SH-SY5Y (cell line): ENCODE measurements around the gene SSTR5.

Source experiments
- GATA2 ChIP-seq: IDR thresholded peaks from 2 replicates; pipeline ENCODE4 v1.6.1; 2011; ENCODE audit warnings: mild to moderate bottlenecking, low read depth, low read length
- GATA3 ChIP-seq: IDR thresholded peaks from 2 replicates; pipeline ENCODE4 v1.6.1; 2011; ENCODE audit warnings: low read depth, mild to moderate bottlenecking, low read length, moderate library complexity

Gene SSTR5

GRCh38 chr16:1105888-1106620 is 33.5 kb downstream of the SSTR5 start:
- TF ChIP-seq GATA2 (no peak), GATA3 (no peak)

DNA sequence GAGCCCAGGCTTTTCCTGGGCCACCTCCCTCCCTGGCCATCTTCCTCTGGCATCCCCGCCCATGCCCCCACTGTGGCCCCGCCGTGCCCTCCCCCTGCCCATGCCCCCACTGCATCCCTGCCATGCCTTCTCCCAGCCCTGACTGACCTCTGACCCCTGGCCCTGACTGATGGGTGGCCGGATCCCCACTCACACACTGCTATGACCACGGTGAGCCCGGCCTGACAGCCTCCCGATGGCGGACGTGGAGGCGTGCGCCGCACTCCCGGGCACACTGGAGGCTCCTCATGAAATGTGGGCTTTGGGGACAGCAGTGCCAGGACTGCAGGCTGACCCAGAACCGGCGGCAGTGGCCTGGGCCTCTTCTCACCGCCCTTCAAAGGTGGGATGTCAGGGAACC is 34.1 kb downstream of the SSTR5 start:
- TF ChIP-seq GATA3 (no peak), GATA2 (no peak)

DNA sequence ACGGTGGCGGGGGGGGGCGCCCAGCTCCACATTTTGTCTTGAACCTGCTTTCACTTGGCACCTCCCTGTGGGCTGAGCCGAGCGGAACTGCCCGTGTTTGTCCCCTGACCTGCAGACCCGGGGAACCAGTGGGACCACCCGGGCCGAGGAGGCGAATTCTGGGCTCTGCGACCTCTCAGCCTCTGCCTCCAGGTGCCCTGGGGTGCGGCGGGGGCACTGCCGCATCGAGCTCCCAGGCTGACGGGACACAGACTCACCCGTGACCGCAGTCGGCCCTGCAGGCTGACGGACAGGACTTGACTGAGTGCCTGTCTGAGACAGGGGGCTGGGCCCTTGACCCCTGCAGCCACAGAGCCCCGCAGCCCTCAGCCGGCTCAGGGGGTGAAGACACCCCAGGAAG is 34.6 kb downstream of the SSTR5 start:
- TF ChIP-seq GATA2 (no peak), GATA3 (no peak)

DNA sequence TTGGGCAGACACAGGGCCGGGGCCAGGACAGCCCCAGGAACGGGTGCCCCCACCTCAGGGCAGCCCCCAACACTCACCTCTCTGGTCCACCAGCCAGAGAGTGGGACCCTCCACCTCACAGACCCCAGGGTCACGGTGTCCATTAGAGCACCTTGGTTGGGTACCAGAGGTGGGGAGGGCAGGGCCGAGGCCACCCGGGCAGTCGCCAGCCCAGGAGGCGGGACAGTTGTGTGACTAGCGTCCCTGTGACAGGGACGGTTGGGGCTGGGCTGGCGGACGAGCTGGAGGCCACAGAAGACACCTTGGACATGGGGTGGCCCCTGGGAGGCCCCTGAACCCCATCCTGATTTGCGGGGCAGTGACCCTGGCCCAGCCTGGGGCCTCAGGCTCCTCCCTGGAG is 35.2 kb downstream of the SSTR5 start:
- TF ChIP-seq GATA2 = no peak
- TF ChIP-seq GATA3 = no peak

- TF ChIP-seq GATA3 (no peak), GATA2 (no peak)
Measured at GRCh38 chr16:1108299-1109252, 36.0 kb downstream of the SSTR5 start.

DNA sequence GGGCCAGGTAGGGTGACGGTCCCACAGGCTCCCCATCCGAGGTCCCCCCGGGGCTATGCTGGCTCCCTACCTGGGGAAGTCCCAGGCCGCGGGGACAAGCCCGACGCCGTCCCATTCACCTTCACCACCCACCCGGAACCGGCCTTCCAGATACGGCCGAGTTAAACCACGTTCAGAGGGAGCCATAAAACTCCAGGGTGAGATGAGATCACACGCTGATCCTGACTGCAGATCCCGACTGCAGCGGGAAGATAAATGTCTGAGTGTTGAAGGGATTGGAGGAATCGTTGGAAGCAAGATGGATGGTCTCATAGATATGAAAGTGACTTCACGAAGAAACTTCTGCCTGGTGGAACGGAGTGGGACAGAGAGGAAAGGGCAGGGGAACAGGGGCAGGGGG is 37.1 kb downstream of the SSTR5 start:
- TF ChIP-seq GATA2 (no peak), GATA3 (no peak)

GRCh38 chr16:1112506-1113184 is 40.1 kb downstream of the SSTR5 start:
- no peak for TF ChIP-seq GATA3

GRCh38 chr16:1113489-1113888 is 40.9 kb downstream of the SSTR5 start:
- TF ChIP-seq GATA2 = no peak
- TF ChIP-seq GATA3 = no peak

DNA sequence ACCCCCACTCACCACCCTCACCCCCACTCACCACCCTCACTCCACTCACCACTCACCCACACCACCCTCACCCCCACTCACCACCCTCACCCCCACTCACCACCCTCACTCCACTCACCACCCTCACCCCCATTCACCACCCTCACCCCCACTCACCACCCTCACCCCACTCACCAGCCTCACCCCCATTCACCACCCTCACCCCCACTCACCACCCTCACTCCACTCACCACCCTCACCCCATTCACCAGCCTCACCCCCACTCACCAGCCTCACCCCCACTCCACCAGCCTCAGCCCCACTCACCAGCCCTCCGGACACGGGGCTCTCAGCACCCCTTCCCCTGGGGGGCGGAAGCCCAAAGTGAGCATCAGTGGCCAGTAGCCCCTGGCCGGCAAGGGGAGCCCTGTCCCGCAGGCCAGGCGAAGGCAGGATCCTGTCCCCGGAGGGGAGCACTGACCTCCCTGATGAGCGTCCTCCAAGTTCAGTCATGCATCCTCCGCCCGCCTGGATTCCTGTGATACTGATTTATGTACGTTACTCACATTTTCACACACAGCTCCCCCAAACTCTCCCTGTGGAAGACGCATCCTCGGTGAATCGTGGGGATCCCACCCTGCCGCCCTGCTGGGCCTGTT is 41.5 kb downstream of the SSTR5 start:
- no peak for TF ChIP-seq GATA2
- TF ChIP-seq GATA3 = no peak

DNA sequence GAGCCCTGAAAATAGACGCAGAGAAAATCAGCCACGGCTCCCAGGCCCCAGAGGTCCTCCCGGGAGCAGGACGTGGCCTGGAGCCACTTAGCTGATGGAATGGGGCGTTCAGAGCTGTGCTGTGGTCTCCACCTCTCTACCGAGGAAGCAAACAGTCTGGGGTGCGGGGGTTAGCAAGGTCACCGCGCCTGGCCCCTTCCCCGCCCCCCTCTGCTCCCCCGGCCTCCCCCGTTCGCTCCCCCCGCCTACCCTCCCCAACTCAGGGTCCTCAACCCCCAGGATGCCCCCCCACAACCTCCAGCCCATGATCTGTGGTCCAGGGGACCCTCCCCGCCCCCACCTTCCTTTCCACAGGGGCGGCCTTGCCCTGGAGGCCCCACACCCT is 44.1 kb downstream of the SSTR5 start:
- no peak for TF ChIP-seq GATA2
- TF ChIP-seq GATA3 = no peak

- no peak for TF ChIP-seq GATA2
- no peak for TF ChIP-seq GATA3
Measured at GRCh38 chr16:1117176-1117900, 44.8 kb downstream of the SSTR5 start.

GRCh38 chr16:1117926-1118325 is 45.4 kb downstream of the SSTR5 start:
- TF ChIP-seq GATA3 (no peak), GATA2 (no peak)

DNA sequence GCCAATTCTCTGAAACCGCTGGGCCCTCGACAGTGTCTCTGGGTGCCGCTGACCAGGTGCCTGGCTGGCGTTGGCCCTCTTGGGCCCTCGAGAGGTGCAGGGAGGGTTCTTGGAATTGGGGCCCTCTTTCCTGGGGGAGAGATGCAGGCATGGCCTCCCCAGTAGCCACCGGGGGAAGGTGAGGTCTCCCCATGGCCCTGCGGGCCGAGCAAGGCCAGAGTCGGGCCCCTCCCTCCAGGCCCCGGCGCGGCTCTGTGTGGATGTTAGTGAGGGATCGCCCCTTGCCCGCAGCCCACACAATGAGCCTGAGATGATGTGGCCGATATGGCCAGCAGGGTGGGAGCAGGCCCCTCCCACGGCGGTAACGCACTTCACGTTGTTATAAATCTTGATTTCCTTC is 46.6 kb downstream of the SSTR5 start:
- TF ChIP-seq GATA3 (no peak), GATA2 (no peak)
